ENCODE data around the gene ZACN.

DNA sequence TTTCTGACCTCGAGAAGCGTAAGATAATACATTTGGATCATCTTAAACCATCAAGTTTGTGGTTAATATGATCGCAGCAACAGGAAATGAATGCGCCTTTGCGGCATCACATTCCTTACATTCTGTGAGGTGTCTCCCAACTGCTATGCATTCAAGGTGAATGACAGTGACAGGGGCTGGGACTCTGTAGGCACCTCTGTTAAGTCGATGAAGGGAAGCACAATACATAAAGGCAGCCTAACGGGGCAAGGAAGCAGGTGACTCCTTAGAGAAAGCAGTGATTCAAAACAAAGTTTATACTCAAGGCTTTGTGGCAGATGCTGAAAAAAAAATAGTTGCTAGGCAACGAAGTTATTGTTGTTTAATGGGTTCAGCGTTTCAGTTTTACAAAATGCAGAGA, 30.3 kb upstream of the ZACN start:
- TF ChIP-seq, protein P1, sequence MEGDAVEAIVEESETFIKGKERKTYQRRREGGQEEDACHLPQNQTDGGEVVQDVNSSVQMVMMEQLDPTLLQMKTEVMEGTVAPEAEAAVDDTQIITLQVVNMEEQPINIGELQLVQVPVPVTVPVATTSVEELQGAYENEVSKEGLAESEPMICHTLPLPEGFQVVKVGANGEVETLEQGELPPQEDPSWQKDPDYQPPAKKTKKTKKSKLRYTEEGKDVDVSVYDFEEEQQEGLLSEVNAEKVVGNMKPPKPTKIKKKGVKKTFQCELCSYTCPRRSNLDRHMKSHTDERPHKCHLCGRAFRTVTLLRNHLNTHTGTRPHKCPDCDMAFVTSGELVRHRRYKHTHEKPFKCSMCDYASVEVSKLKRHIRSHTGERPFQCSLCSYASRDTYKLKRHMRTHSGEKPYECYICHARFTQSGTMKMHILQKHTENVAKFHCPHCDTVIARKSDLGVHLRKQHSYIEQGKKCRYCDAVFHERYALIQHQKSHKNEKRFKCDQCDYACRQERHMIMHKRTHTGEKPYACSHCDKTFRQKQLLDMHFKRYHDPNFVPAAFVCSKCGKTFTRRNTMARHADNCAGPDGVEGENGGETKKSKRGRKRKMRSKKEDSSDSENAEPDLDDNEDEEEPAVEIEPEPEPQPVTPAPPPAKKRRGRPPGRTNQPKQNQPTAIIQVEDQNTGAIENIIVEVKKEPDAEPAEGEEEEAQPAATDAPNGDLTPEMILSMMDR (IDR thresholded peaks at IDR 0.05; ENCODE audit: poor library complexity, severe bottlenecking) = no peak
- TF ChIP-seq SMC3 (conservative IDR thresholded peaks at IDR 0.05; ENCODE audit: poor library complexity) = no peak
- no peak for TF ChIP-seq EP300 (conservative IDR thresholded peaks at IDR 0.05; ENCODE audit: poor library complexity, severe bottlenecking)
- TF ChIP-seq EZH2 (IDR thresholded peaks at IDR 0.05; ENCODE audit: borderline replicate concordance, insufficient read depth, low read length, poor library complexity, severe bottlenecking) = no peak
- no peak for TF ChIP-seq RAD21 (conservative IDR thresholded peaks at IDR 0.05)
- TF ChIP-seq POLR2AphosphoS5 (IDR thresholded peaks at IDR 0.05) = no peak
- TF ChIP-seq TAF1 (IDR thresholded peaks at IDR 0.05; ENCODE audit: low read depth) = no peak

Measured in neural cell (in vitro differentiated cells).